NCI-H1048 (cell line): ENCODE data around the gene SERPINE2.

ENCODE experiments used
- DNase-seq: peaks from one replicate; lab custom pipeline; 2025; lab: John Stamatoyannopoulos, UW

The SERPINE2 gene

GRCh38 chr2:223976635-223977226 lies 62.4 kb downstream of the SERPINE2 start:
- DNase-seq: no peak

GRCh38 chr2:223973606-223974005 lies 65.5 kb downstream of the SERPINE2 start:
- DNase-seq: no peak

GRCh38 chr2:223972656-223973102 lies 66.4 kb downstream of the SERPINE2 start:
- DNase-seq: no peak

GRCh38 chr2:223971731-223972130 lies 67.4 kb downstream of the SERPINE2 start:
- no peak for DNase-seq

GRCh38 chr2:223970343-223971128 lies 68.5 kb downstream of the SERPINE2 start:
- DNase-seq: no peak

GRCh38 chr2:223969856-223970255 lies 69.2 kb downstream of the SERPINE2 start:
- no peak for DNase-seq

- DNase-seq: no peak
These were observed 69.8 kb downstream of the SERPINE2 start for GRCh38 chr2:223969315-223969714.

GRCh38 chr2:223967981-223968380 lies 71.1 kb downstream of the SERPINE2 start:
- DNase-seq: no peak

- DNase-seq: no peak
These were observed 79.4 kb downstream of the SERPINE2 start for GRCh38 chr2:223959688-223960087.

- peak; percentile 88 for DNase-seq
These were observed 81.8 kb downstream of the SERPINE2 start, which contains the start of gene MRPL44 for GRCh38 chr2:223957092-223957851. MRPL44 (plus strand) TSS chr2:223957463; CDS start chr2:223957473, 10 bp downstream.

- DNase-seq: no peak
These were observed 82.8 kb downstream of the SERPINE2 start for GRCh38 chr2:223956300-223956699.

- no peak for DNase-seq
These were observed 84.7 kb downstream of the SERPINE2 start for GRCh38 chr2:223954401-223954800.

GRCh38 chr2:223952280-223952968 lies 86.7 kb downstream of the SERPINE2 start:
- no peak for DNase-seq

GRCh38 chr2:223950448-223951347 lies 88.4 kb downstream of the SERPINE2 start:
- DNase-seq: no peak

GRCh38 chr2:223949241-223949840 lies 89.7 kb downstream of the SERPINE2 start:
- no peak for DNase-seq

GRCh38 chr2:223947711-223948205 lies 91.3 kb downstream of the SERPINE2 start:
- DNase-seq: no peak

- no peak for DNase-seq
These were observed 93.3 kb downstream of the SERPINE2 start for GRCh38 chr2:223945755-223946154.

GRCh38 chr2:223944703-223945531 lies 94.2 kb downstream of the SERPINE2 start, which contains the start of gene WDFY1:
WDFY1 (minus strand) TSS chr2:223945335; CDS start chr2:223945284, 51 bp downstream.
- DNase-seq: peak; percentile 79

GRCh38 chr2:223944166-223944702 lies 94.9 kb downstream of the SERPINE2 start:
- no peak for DNase-seq
